CD4-positive, alpha-beta T cell treated with Interleukin-2 at 100 ng/mL for 4 hours (primary cell): ENCODE results near the gene LZTS2.

Experiments
- DNase-seq: peaks from one replicate; pipeline ENCODE4 v3.0.0-alpha.2; 2020; ENCODE audit warnings: low spot score

LZTS2 gene

DNA sequence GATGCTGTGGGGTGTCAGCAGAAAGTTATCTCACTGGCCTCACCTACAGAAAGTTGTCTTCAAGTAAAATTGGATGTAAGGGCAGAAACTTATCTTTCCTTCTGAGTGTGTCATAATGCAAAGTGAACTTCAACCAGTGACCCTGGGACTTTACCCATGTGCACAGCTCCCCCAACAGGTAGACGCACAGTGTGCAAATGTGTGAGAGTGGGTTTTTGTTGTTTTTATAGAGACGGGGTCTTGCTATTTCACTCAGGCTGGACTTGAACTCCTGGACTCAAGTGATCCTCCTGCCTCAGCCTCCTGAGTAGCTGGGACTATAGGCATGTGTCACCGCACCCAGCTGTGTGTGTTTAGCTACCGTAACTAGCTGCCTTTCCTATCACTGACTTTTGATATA, 55.8 kb downstream of the LZTS2 start:
- no peak for DNase-seq

DNA sequence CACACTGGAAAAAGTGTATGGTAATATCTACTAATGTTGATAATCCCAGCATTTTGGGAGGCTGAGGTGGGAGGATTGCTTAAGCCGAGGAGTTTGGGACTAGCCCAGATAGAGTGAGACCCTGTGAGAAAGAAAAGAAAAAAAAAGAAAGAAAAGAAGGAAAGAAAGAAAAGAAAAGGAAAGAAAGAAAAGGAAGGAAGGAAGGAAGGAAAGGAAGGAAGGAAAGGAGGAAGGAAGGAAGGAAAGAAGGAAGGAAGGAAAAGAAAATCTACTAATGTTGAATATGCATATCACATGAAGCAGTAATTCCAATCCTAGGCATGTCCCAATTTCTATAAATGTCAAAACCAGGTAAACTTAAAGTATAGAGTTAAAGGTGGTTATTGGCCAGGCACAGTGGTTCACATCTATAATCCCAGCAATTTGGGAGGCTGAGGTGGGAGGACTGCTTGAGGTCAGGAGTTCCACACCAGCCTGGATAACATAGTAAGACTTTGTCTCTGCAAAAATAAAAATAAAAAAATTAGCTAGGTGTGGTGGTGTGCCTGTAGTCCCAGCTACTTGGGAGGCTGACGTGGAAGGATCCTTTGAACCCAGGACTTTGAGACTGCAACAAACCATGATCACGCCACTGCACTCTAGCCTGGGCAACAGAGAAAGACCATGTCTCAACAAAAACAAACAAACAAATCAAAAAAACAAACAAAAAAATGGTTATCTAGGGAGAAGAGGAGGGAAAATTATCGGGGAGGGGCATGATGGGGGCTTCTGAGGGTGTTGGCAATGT, 57.0 kb downstream of the LZTS2 start:
- no peak for DNase-seq
